HepG2 (cell line): Measurements from ENCODE around the gene KDM7A. TPM values are rescaled to one million over a fixed set of nuclear protein-coding genes. Genes with fewer than 3 reads are reported as not detected.

Source experiments
- FOSL1 ChIP-seq: sonication (generic); formaldehyde crosslinking; IDR thresholded peaks from 2 replicates; pipeline ENCODE4 v1.9.0; 2021; ENCODE audit warnings: missing genetic modification reagents, borderline replicate concordance
- HOXA5 ChIP-seq: sonication (generic); formaldehyde crosslinking; IDR thresholded peaks from 2 replicates; pipeline ENCODE4 v1.4.0; 2020; ENCODE audit warnings: missing genetic modification reagents
- MYNN ChIP-seq: sonication (generic); formaldehyde crosslinking; IDR thresholded peaks from 2 replicates; pipeline ENCODE4 v1.4.0; 2020; ENCODE audit warnings: mild to moderate bottlenecking, low read depth, missing genetic modification reagents
- MZF1 ChIP-seq: sonication (generic); formaldehyde crosslinking; IDR thresholded peaks from 2 replicates; pipeline ENCODE4 v1.8.1; 2023; ENCODE audit warnings: mild to moderate bottlenecking, missing genetic modification reagents, borderline replicate concordance
- NCOA5 ChIP-seq: sonication (generic); formaldehyde crosslinking; IDR thresholded peaks from 2 replicates; pipeline ENCODE4 v1.4.0; 2020; ENCODE audit warnings: missing genetic modification reagents
- PTBP1 ChIP-seq: fragments of 200-400 bp; formaldehyde crosslinking; IDR thresholded peaks from 2 replicates; pipeline ENCODE4 v1.6.1; 2018; ENCODE audit warnings: low read length, low read depth; ENCODE audit not compliant: poor library complexity, severe bottlenecking
- SAFB2 ChIP-seq: sonication (generic); formaldehyde crosslinking; IDR thresholded peaks from 2 replicates; pipeline ENCODE4 v1.5.1; 2020; ENCODE audit warnings: missing genetic modification reagents, low read depth, mild to moderate bottlenecking, borderline replicate concordance
- SNAI1 ChIP-seq: sonication (generic); formaldehyde crosslinking; IDR thresholded peaks from 2 replicates; pipeline ENCODE4 v1.5.0; 2020; ENCODE audit warnings: mild to moderate bottlenecking, missing genetic modification reagents, borderline replicate concordance
- TARDBP ChIP-seq: sonication (generic); formaldehyde crosslinking; IDR thresholded peaks from 2 replicates; pipeline ENCODE4 v1.8.0; 2022; ENCODE audit warnings: mild to moderate bottlenecking, missing genetic modification reagents
- ZMYM2 ChIP-seq: sonication (generic); formaldehyde crosslinking; IDR thresholded peaks from 2 replicates; pipeline ENCODE4 v1.8.0; 2022; ENCODE audit warnings: mild to moderate bottlenecking, missing genetic modification reagents
- ZNF207 ChIP-seq: fragments of 450-650 bp; IDR thresholded peaks from 2 replicates; pipeline ENCODE4 v1.6.1; 2016; ENCODE audit warnings: antibody characterized with exemption, borderline replicate concordance
- ZNF296 ChIP-seq: sonication (generic); formaldehyde crosslinking; conservative IDR thresholded peaks from 2 replicates; pipeline ENCODE4 v1.5.0; 2020; ENCODE audit warnings: mild to moderate bottlenecking, missing genetic modification reagents
- ZNF547 ChIP-seq: sonication (generic); formaldehyde crosslinking; IDR thresholded peaks from 2 replicates; pipeline ENCODE4 v1.5.1; 2020; ENCODE audit warnings: mild to moderate bottlenecking, missing genetic modification reagents
- ZNF703 ChIP-seq: sonication (generic); formaldehyde crosslinking; IDR thresholded peaks from 2 replicates; pipeline ENCODE4 v1.5.1; 2020; ENCODE audit warnings: missing genetic modification reagents, mild to moderate bottlenecking, moderate library complexity, borderline replicate concordance
- ZNF720 ChIP-seq: sonication (generic); formaldehyde crosslinking; IDR thresholded peaks from 2 replicates; pipeline ENCODE4 v1.4.0; 2020; ENCODE audit warnings: missing genetic modification reagents
- ZNF781 ChIP-seq: sonication (generic); formaldehyde crosslinking; IDR thresholded peaks from 2 replicates; pipeline ENCODE4 v1.5.1; 2020; ENCODE audit warnings: borderline replicate concordance, mild to moderate bottlenecking, missing genetic modification reagents; ENCODE audit errors: not compliant biosample characterization
- ZSCAN31 ChIP-seq: sonication (generic); formaldehyde crosslinking; IDR thresholded peaks from 2 replicates; pipeline ENCODE4 v1.5.0; 2020; ENCODE audit warnings: low read depth, mild to moderate bottlenecking, missing genetic modification reagents
- polyA plus RNA-seq, 8 experiments: library from polyadenylated mRNA; depleted of rRNA in 3 of 8; stranded (reverse) in 7 of 8; unstranded in 1 of 8; fragments of >200 nt; fragmentation: Illumina TruSeq in 4 of 8; extraction: Trizol in 4 of 8; gene quantifications; 2 replicates each; pipeline versions ENCODE4 v1.2.1 to v1.2.3, GENCODE V29; 2011 to 2016; ENCODE audit warnings: low read depth in 4 of 8, missing spikeins in 1 of 8, mixed read lengths in 1 of 8; ENCODE audit not compliant: insufficient read depth in 1 of 8
- total RNA-seq, 5 experiments: library from RNA; depleted of rRNA; stranded (reverse); fragments of >200 nt; fragmentation: Illumina TruSeq; extraction: Trizol; gene quantifications; 2 replicates each; pipeline ENCODE4 v1.2.3, GENCODE V29; 2016; ENCODE audit warnings: low read depth in 1 of 5
- TF ChIP-seq, protein P1 (sequence below): sonication (generic); formaldehyde crosslinking; conservative IDR thresholded peaks from 2 replicates; pipeline ENCODE4 v1.4.0; 2020; ENCODE audit warnings: missing genetic modification reagents
- TF ChIP-seq, protein P2 (sequence below): sonication (generic); formaldehyde crosslinking; IDR thresholded peaks from 2 replicates; pipeline ENCODE4 v1.4.0; 2020; ENCODE audit warnings: missing genetic modification reagents
- TF ChIP-seq, protein P3 (sequence below): sonication (generic); formaldehyde crosslinking; IDR thresholded peaks from 2 replicates; pipeline ENCODE4; 2020; ENCODE audit warnings: missing genetic modification reagents, mild to moderate bottlenecking, borderline replicate concordance
- TF ChIP-seq, protein P4 (sequence below): sonication (generic); formaldehyde crosslinking; IDR thresholded peaks from 2 replicates; pipeline ENCODE4 v1.5.1; 2020; ENCODE audit warnings: missing genetic modification reagents, mild to moderate bottlenecking, borderline replicate concordance

The KDM7A gene
- total and polyA plus RNA-seq, 2 of the 13 experiments (the other 11 are each of a cell fraction or from before 2014, with no cell fraction given), result 10.8 to 16.8 TPM

DNA sequence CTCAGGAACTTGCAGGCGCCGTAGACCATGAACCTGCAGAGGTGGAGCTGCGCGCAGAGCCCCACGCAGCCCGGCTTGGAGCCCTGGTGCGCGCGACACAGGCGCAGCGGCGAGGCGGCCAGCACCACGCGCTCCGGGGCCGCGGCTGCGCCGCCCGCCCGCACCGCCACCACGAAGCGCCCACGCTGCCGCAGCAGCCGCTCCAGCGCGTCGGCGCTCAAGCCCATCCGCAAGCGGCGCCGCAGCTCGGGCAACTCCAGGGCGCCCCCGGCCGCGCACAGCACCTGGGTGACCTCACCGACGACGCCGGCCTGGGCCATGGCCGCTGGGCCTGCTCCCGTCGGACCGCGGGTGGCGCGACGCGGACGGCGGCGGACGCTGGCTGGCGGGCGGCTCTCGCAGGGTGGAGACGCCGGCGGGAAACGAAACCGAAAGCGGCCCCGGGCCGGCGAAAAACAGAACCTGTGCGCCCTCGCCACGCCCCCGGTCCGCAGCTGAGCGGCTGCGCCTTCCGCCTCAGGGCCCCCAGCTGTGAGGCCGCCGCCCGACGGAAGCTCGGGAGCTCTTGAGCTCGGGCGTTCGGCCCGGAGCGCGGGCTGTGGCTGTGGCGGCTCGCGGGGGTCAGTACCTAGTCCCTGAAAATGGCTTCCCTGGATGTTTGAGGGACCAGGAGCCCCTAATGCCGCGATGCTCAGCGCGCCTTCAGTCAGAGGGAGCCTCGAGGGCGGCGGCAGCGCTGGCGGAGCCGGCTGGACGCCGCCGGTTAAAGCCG, 114.1 kb downstream of the KDM7A start, which contains the start of gene PARP12 (continued):
- TF ChIP-seq, protein P1, sequence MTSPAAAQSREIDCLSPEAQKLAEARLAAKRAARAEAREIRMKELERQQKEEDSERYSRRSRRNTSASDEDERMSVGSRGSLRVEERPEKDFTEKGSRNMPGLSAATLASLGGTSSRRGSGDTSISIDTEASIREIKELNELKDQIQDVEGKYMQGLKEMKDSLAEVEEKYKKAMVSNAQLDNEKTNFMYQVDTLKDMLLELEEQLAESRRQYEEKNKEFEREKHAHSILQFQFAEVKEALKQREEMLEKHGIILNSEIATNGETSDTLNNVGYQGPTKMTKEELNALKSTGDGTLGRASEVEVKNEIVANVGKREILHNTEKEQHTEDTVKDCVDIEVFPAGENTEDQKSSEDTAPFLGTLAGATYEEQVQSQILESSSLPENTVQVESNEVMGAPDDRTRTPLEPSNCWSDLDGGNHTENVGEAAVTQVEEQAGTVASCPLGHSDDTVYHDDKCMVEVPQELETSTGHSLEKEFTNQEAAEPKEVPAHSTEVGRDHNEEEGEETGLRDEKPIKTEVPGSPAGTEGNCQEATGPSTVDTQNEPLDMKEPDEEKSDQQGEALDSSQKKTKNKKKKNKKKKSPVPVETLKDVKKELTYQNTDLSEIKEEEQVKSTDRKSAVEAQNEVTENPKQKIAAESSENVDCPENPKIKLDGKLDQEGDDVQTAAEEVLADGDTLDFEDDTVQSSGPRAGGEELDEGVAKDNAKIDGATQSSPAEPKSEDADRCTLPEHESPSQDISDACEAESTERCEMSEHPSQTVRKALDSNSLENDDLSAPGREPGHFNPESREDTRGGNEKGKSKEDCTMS, result no peak
- TF ChIP-seq HOXA5 (CRISPR knock-in tag) (no peak), ZNF720 (CRISPR knock-in tag) (no peak), ZNF703 (CRISPR knock-in tag) (no peak), MZF1 (no peak), MYNN (no peak), SAFB2 (no peak), ZNF781 (no peak), ZNF547 (CRISPR knock-in tag) (0 out of 2 replicates have a peak, but pooled peaks have one; percentile 49), ZNF207 (no peak), ZMYM2 (CRISPR knock-in tag) (0 out of 2 replicates have a peak, but pooled peaks have one; percentile 50), PTBP1 (no peak), ZNF296 (CRISPR knock-in tag) (no peak), ZSCAN31 (CRISPR knock-in tag) (no peak), TARDBP (CRISPR knock-in tag) (peak; percentile 63), FOSL1 (no peak), NCOA5 (CRISPR knock-in tag) (no peak), SNAI1 (CRISPR knock-in tag) (no peak)
- TF ChIP-seq, protein P2, sequence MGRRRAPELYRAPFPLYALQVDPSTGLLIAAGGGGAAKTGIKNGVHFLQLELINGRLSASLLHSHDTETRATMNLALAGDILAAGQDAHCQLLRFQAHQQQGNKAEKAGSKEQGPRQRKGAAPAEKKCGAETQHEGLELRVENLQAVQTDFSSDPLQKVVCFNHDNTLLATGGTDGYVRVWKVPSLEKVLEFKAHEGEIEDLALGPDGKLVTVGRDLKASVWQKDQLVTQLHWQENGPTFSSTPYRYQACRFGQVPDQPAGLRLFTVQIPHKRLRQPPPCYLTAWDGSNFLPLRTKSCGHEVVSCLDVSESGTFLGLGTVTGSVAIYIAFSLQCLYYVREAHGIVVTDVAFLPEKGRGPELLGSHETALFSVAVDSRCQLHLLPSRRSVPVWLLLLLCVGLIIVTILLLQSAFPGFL (CRISPR knock-in tag), result no peak
- TF ChIP-seq, protein P3, sequence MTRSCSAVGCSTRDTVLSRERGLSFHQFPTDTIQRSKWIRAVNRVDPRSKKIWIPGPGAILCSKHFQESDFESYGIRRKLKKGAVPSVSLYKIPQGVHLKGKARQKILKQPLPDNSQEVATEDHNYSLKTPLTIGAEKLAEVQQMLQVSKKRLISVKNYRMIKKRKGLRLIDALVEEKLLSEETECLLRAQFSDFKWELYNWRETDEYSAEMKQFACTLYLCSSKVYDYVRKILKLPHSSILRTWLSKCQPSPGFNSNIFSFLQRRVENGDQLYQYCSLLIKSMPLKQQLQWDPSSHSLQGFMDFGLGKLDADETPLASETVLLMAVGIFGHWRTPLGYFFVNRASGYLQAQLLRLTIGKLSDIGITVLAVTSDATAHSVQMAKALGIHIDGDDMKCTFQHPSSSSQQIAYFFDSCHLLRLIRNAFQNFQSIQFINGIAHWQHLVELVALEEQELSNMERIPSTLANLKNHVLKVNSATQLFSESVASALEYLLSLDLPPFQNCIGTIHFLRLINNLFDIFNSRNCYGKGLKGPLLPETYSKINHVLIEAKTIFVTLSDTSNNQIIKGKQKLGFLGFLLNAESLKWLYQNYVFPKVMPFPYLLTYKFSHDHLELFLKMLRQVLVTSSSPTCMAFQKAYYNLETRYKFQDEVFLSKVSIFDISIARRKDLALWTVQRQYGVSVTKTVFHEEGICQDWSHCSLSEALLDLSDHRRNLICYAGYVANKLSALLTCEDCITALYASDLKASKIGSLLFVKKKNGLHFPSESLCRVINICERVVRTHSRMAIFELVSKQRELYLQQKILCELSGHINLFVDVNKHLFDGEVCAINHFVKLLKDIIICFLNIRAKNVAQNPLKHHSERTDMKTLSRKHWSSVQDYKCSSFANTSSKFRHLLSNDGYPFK (CRISPR knock-in tag), result peak; percentile 49; the same call in 1 of the 2 replicates
- TF ChIP-seq, protein P4, sequence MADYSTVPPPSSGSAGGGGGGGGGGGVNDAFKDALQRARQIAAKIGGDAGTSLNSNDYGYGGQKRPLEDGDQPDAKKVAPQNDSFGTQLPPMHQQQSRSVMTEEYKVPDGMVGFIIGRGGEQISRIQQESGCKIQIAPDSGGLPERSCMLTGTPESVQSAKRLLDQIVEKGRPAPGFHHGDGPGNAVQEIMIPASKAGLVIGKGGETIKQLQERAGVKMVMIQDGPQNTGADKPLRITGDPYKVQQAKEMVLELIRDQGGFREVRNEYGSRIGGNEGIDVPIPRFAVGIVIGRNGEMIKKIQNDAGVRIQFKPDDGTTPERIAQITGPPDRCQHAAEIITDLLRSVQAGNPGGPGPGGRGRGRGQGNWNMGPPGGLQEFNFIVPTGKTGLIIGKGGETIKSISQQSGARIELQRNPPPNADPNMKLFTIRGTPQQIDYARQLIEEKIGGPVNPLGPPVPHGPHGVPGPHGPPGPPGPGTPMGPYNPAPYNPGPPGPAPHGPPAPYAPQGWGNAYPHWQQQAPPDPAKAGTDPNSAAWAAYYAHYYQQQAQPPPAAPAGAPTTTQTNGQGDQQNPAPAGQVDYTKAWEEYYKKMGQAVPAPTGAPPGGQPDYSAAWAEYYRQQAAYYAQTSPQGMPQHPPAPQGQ (CRISPR knock-in tag), result no peak
